ENCODE measurements around the gene MCF2L. TPM values are rescaled to one million over a fixed set of nuclear protein-coding genes. Genes with fewer than 3 reads are reported as not detected.

The MCF2L gene
- total RNA-seq, 1 donor from 2014 or later, result 40.4 TPM

GRCh38 chr13:113142876-113143275, 173.9 kb downstream of the MCF2L start:
- Histone ChIP-seq H3K4me3 (no peak overlapping the region), H3K4me1 (peaks cover 22% of the 10 kb centered on the region), H3K79me2 (ENCODE audit: low read depth) (no peaks in the 10 kb centered on the region), H4K20me1 (ENCODE audit: low read depth) (no peaks in the 10 kb centered on the region), H3K27ac (no peak overlapping the region), H3K9ac (no peak overlapping the region), H3K9me3 (ENCODE audit: low read depth) (no peaks in the 10 kb centered on the region), H3K36me3 (no peaks in the 10 kb centered on the region), H3K4me2 (no peak overlapping the region), H3F3A (ENCODE audit: low read depth) (peaks cover 9% of the 10 kb centered on the region), H2AFZ (replicated peaks) (no peak overlapping the region), H3K27me3 (no peaks in the 10 kb centered on the region)
- H3K36me3 Mint-ChIP-seq, result no peaks in the 10 kb centered on the region
- DNase-seq (ENCODE audit: low spot score), result no peak
- TF ChIP-seq CTCF (IDR thresholded peaks at IDR 0.05), result no peak
- TF ChIP-seq EZH2 (IDR thresholded peaks at IDR 0.05), result no peak
- TF ChIP-seq EZH2phosphoT487 (IDR thresholded peaks at IDR 0.05), result no peak
- H3K9me3 Mint-ChIP-seq, result no peaks in the 10 kb centered on the region
- no peak overlapping the region for H3K27ac Mint-ChIP-seq
- H3K4me1 Mint-ChIP-seq, result peaks cover 4% of the 10 kb centered on the region
- H3K4me3 Mint-ChIP-seq, result no peak overlapping the region
- H3K27me3 Mint-ChIP-seq (ENCODE audit: insufficient read depth, low read depth), result peaks cover 4% of the 10 kb centered on the region

GRCh38 chr13:113143466-113144254, 174.6 kb downstream of the MCF2L start:
- no peak for TF ChIP-seq EZH2 (IDR thresholded peaks at IDR 0.05)
- TF ChIP-seq CTCF (IDR thresholded peaks at IDR 0.05), result no peak
- TF ChIP-seq EZH2phosphoT487 (IDR thresholded peaks at IDR 0.05), result no peak
- no peaks in the 10 kb centered on the region for H3K27me3 ChIP-seq
- H3K4me2 ChIP-seq, result no peak overlapping the region
- H3K4me1 Mint-ChIP-seq, result peaks cover 4% of the 10 kb centered on the region
- no peaks in the 10 kb centered on the region for H3K36me3 Mint-ChIP-seq
- peaks cover 1% of the 10 kb centered on the region for H3F3A ChIP-seq (ENCODE audit: low read depth)
- no peak overlapping the region for H3K4me3 ChIP-seq
- DNase-seq (ENCODE audit: low spot score), result no peak
- no peak overlapping the region for H3K27ac Mint-ChIP-seq
- H3K9me3 Mint-ChIP-seq, result no peaks in the 10 kb centered on the region
- no peaks in the 10 kb centered on the region for H3K79me2 ChIP-seq (ENCODE audit: low read depth)
- H3K27ac ChIP-seq, result no peak overlapping the region
- H2AFZ ChIP-seq (replicated peaks), result no peak overlapping the region
- peaks cover 14% of the 10 kb centered on the region for H3K4me1 ChIP-seq
- H3K27me3 Mint-ChIP-seq (ENCODE audit: insufficient read depth, low read depth), result peaks cover 4% of the 10 kb centered on the region
- no peak overlapping the region for H3K9ac ChIP-seq
- no peak overlapping the region for H3K4me3 Mint-ChIP-seq
- no peaks in the 10 kb centered on the region for H4K20me1 ChIP-seq (ENCODE audit: low read depth)
- H3K9me3 ChIP-seq (ENCODE audit: low read depth), result no peaks in the 10 kb centered on the region
- no peaks in the 10 kb centered on the region for H3K36me3 ChIP-seq

GRCh38 chr13:113144255-113144629, 175.2 kb downstream of the MCF2L start:
- Histone ChIP-seq H3K4me1 (peaks cover 13% of the 10 kb centered on the region), H3K79me2 (ENCODE audit: low read depth) (no peaks in the 10 kb centered on the region), H3F3A (ENCODE audit: low read depth) (no peaks in the 10 kb centered on the region), H3K9me3 (ENCODE audit: low read depth) (no peaks in the 10 kb centered on the region), H3K4me3 (no peak overlapping the region), H3K4me2 (no peak overlapping the region), H3K36me3 (no peaks in the 10 kb centered on the region), H4K20me1 (ENCODE audit: low read depth) (no peaks in the 10 kb centered on the region), H3K27me3 (no peaks in the 10 kb centered on the region), H3K9ac (no peak overlapping the region), H3K27ac (no peak overlapping the region), H2AFZ (replicated peaks) (no peak overlapping the region)
- Mint-ChIP-seq H3K9me3 (no peaks in the 10 kb centered on the region), H3K27ac (no peak overlapping the region), H3K36me3 (no peaks in the 10 kb centered on the region), H3K27me3 (ENCODE audit: insufficient read depth, low read depth) (peaks cover 4% of the 10 kb centered on the region), H3K4me1 (peaks cover 4% of the 10 kb centered on the region), H3K4me3 (no peak overlapping the region)
- no peak for DNase-seq (ENCODE audit: low spot score)
- TF ChIP-seq EZH2 (IDR thresholded peaks at IDR 0.05) (no peak), CTCF (IDR thresholded peaks at IDR 0.05) (no peak), EZH2phosphoT487 (IDR thresholded peaks at IDR 0.05) (no peak)
